HG03175 (cell line): ENCODE measurements around the gene SLC35G6.
"Not testable (repeated sequence)": the region's sequence is repeated elsewhere in the genome, so short reads cannot be mapped to it uniquely, and the experiment has no call there.

Experiments used
- ATAC-seq: cut with Tn5 transposase; IDR thresholded peaks from one replicate; pipeline ENCODE4 v1.9.1; 2021; ENCODE audit warnings: mild to moderate bottlenecking, moderate library complexity; ENCODE audit not compliant: unreplicated experiment

The SLC35G6 gene

DNA sequence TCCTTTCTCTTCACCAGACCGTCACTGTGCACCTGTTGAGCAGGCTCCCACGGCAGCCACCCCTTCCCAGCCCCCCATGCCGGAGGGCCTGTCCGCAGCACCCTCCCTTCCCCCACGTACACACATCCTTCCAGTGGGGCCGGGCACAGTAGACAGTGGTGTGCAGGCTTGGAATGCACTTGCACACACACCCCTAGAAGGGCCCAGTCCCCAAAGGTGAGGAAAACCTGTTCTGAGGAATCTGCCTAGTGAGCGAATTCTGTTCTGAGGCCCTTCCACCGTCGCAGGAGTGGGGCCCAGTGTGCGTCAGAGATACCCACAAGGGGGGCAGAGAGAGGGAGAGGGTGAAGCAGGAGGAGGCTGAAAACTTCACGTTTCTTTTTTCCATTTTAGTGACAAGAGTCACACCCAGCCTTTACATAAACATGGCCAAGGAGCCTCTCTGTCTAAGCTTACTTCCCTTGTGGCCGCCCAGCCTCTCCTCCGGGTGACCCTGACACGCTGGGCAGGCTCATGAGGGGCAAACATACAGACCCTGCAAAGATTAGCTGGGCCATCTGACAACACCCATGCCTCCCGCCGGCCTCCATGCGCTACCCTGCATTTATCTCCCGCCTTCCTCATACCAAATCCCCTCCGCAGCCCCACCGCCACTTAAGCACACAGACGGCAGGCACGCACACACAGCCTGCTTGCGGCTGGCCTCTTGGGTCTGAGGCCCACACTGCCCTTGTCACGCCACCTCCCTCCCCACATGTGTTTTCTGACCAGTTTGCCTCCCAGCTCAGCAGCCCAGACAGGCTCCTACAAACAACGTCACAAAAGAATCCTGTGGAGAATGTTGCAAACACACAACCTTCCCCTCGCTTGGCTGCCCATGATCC lies 3.6 kb upstream of the SLC35G6 start:
- no peak for ATAC-seq

DNA sequence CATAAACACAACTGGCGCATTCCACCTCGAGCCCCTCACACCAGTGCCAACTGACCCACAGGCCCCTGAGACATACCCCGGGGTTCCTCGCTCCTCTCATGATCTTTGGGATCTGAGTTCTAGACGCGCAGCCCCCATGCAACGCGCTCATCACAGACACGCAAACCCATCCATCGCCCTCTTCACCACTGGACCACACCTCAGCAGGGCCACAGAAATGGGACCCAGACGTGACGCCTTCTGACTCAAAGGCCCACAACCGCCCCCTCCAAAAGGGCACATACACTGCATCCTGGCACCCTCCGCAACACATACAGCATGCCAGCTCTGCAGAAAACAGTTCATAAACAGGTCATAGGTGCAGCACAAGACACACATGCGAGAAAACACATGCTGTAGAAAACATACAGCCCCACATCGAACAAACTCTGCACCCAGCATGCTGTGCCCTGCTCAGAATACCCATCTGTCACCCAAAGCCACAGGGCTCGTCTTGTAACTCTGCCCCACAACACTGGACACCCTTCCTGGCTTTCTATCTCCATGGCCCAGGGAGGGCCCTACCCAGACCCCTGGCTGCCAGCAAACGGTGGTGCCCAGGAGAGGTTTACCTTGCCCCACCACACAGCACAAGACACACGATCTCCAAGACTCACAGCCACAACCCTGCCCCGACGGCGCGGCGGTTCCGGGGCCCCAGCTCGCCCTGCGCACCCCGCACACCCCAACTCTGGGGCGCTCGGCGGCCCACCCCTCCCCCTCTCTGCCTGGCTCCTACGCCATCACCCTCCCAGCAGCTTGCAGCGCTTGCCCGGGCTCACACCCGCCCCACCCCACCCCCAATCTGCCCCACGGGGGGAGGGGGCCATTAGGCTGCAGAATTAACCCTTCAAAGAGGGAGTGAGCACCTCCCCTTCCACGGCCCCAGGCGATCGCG lies 2.7 kb upstream of the SLC35G6 start:
- ATAC-seq = no peak

DNA sequence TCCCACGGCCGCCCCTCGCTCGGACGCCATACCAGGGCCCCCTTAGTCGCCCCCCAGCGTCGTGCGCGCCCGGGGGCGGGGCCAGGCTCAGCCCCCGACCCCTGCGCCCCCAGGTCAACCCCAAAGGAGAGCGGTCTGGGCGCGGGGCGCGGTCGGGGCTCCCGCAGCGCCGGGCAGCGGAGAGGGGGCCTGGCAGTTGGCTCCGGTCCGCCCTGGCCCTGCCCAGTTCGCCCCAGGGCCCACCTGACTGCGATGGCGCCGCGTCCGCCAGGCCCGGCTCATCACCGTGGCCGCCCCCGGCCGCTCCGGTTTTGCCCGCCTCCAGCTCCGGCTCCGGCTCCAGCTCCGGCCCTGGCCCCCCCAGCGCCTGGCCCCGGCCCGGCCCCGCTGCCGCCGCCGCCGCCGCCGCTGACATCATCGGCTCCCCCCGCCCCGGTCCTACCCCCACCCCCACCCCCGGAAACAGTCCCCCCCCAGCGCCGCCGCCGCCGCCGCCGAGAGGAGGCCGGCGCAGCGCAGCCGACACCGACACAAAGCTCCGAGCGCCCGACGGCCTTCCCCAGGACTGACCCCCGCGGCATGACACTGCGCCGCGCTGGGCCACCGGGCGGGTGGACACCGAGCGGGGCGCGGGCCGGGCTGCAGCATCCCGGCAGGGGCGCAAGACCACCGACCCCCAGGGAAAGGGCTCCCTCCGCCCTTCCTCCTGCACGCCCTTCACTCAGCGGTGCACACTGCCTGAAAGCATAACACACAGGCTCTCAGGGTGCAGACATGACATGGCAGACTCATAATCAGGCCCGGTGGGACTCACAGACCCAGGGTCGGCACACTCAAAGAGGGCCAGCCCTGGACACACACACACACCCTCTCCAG lies 1.8 kb upstream of the SLC35G6 start, which contains the start of gene ZBTB4:
Gene ZBTB4 (minus strand): TSS at position 419 of the 876 bp plus-strand sequence. CDS start 12,830 bp downstream, outside the sequence.
- no peak for ATAC-seq

DNA sequence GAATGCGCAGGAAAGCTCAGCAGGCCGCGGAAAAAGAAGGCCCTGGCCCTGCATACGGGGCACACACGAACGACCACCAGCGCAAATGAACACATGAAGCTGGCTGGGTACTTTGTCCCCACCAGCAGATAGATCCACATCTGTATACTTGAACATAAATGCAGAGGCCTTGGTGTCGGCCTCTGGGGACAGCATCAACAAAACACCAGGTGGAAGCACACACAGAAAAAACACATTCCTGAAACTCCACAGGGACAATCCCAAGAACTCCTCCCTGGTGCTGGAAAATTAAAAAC lies 1.2 kb upstream of the SLC35G6 start:
- ATAC-seq = no peak

DNA sequence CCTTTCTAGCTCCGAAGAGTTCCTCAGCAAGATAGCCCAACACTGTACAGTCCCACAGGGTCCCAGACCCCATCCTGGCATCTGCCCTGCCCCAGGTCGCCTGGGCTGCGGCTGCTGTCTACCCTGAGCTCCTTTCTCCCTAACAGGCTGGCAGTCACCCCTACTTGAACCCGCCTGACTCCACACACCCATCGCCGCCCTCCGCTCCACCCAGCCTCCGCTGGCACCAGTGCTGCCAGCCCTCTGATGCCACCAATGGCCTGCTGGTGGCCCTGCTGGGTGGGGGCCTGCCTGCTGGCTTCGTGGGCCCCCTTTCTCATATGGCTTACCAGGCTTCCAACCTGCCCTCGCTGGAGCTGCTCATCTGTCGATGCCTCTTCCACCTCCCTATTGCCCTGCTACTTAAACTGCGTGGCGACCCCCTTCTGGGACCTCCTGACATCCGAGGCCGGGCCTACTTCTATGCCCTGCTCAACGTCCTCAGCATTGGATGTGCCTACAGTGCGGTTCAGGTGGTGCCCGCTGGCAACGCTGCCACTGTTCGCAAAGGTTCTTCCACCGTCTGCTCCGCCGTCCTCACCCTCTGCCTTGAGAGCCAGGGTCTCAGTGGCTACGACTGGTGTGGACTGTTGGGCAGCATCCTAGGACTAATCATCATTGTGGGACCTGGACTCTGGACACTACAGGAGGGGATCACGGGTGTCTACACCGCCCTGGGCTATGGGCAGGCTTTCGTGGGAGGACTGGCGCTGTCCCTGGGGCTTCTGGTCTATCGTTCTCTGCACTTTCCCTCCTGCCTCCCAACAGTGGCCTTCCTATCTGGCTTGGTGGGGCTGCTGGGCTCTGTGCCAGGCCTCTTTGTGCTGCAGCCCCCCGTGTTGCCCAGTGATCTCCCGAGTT lies 846 bp downstream of the SLC35G6 start:
- not testable (repeated sequence) for ATAC-seq

DNA sequence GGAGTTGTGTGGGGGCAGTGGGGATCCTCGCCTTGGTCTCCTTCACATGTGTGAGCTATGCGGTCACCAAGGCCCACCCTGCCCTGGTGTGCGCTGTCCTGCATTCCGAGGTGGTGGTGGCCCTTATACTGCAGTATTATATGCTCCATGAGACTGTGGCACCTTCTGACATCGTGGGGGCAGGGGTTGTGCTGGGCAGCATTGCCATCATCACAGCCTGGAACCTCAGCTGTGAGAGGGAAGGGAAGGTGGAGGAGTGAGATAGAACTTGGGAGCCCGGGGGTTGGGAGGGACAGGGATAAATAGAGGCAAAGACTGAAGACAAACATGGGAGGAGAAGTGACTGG lies 1.5 kb downstream of the SLC35G6 start:
- ATAC-seq = not testable (repeated sequence)

DNA sequence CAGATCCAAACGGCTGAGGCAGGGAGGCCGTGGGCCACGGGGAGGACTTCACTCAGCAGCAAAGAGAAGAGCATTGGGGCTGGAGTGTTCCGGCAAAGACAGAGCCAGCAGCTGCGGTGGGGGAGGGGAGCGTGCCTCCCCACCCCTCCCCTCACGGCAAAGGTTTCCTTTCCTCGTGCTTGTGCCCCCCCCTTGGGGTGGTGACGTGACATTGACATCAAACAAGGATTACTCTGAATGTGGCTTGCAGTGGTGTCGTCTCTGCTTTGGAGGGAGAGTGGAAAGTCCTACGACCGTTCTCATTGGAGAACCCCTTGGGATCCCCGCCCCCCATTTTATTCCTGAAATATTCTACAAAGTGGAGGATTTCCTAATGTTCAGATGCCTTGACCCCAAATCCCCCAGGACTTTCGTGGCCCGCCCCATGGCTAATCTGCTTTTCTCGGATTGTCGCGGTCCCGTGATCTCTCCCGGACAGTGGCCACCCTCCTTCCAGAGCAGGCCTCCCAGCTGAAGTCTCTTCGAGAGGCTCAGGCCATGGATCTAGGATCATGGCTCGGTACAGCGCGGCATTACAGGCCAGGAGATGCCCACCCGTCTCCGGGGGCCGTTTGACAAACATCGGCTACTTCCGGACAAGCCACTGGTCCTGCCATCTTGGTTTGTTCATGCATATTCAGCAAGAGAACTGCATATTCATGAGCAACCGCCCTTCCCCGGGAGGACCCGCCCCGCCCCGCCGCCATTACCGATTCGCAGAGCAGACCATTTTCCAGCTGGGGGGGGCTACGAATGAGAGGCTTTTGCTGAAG lies 2.2 kb downstream of the SLC35G6 start:
- peak; percentile 33 for ATAC-seq

DNA sequence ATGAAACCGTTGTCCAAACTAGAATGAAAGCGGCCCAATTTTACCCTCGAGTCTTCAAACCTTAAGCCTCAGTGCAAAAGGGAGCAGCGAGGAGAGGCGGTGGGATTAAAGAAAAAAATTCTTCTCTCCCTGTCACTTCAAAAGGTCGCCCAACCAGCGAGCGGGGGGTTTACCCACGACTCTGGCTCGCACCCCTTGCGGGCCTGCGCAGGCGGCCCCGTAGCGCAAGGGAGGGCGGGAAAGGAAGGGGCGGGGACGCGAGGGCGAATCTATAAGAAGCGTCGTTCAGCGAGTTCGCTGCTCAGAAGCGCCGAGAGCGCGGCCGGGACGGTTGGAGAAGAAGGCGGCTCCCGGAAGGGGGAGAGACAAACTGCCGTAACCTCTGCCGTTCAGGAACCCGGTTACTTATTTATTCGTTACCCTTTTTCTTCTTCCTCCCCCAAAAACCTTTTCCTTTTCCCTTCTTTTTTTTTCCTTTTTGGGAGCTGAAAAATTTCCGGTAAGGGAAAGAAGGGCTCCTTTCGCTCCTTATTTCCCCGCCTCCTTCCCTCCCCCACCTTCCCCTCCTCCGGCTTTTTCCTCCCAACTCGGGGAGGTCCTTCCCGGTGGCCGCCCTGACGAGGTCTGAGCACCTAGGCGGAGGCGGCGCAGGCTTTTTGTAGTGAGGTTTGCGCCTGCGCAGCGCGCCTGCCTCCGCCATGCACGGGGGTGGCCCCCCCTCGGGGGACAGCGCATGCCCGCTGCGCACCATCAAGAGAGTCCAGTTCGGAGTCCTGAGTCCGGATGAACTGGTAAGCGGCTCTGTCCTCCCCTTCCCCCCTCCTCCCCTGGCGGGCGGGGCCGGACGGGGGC lies 3.0 kb downstream of the SLC35G6 start, which contains the start of gene POLR2A:
Gene POLR2A (plus strand): TSS at position 300 of the 852 bp plus-strand sequence.
- peak; percentile 59 for ATAC-seq

DNA sequence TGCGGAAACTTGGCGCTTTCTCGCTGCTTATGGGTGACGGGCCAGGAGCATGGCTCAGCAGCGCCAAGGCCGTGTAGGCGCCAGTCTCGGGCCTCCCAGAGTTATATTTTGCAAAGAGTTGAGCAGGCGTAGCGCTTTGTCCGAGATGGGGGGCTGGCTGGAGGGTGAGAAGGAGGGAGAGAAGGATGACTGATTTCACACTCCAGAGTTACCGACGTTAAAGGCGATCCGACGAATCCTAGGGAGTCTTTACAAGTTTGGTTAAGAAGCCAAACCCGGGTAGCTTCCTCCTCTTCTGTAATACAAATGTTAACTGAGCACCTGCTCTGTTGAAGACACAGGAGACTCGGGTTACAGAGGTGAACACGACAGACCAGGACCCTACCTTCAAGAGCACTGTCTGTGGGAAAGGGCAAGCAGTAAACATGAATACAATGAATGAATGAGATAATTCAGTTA lies 3.7 kb downstream of the SLC35G6 start:
- ATAC-seq = peak; percentile 8

DNA sequence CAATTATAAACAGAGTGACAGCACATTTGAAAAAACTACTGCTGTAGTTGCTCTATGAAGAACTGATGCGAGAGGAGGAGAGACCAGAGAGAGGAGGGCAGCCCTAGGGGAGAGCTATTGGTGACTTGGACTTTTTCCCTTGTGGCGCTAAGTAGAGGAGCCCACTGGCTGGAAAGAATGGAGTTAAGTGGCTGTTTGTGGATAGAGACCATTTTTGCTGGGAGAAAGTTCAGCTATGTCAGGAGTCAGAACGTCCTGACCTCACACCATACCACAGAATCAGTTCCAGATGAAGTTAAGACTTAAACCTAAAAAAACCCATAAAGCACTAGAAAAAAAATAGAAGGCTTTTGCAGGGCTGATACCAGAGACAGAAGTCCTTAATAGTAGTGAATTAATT lies 4.9 kb downstream of the SLC35G6 start:
- ATAC-seq = no peak

DNA sequence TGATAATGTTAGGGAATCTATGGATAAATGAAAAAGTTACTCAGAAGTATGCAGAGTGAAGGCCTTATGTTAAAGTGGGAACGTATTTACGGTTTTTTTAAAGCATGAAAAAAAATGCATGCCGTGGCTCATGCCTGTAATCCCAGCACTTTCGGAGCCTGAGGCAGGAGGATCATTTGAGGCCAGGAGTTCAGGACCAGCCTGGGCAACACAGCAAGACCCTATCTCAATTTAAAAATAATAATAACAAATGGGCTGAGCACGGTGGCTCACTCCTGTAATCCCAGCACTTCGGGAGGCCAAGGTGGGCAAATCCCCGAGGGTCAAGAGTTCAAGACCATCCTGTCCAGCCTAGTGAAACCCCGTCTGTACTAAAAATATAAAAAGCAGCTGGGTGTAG lies 8.9 kb downstream of the SLC35G6 start:
- ATAC-seq = no peak

DNA sequence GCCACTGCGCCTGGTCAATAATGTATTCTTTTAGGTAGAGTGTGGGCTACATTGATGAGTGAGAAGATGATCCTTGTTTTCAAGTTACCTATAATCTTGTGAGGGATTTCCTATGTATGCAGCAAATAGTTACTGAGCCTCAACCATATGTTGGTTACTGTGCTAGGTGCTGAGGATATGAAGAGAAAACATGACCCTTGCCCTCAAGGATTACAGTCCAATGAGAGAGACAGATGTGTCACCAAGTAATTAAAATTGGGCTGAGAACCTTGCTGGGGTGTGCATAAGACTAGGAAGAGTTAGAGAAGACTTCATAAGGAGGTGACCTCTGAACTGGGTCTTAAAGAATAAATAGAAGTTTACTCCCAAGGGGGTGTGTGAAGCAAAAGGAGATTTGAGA lies 10.3 kb downstream of the SLC35G6 start:
- ATAC-seq = no peak

DNA sequence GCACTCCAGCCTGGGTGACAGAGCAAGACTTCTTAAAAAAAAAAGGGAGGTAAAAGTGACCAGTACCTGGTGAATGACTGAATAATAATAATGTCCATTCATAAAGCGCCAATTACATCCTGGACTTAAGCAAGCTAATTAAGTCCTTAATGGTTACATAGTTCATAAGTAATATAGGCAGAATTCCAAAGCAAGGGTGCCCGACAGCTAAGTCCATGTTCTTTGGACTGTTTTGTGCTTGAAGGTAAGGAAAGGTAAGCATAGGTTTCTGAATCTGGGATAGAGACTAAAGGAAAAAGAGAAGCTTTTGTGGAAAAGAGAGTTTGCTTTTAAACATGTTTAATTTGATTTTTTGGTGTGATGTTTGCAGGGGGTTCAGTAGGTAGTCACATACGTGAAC lies 12.7 kb downstream of the SLC35G6 start:
- ATAC-seq = no peak

DNA sequence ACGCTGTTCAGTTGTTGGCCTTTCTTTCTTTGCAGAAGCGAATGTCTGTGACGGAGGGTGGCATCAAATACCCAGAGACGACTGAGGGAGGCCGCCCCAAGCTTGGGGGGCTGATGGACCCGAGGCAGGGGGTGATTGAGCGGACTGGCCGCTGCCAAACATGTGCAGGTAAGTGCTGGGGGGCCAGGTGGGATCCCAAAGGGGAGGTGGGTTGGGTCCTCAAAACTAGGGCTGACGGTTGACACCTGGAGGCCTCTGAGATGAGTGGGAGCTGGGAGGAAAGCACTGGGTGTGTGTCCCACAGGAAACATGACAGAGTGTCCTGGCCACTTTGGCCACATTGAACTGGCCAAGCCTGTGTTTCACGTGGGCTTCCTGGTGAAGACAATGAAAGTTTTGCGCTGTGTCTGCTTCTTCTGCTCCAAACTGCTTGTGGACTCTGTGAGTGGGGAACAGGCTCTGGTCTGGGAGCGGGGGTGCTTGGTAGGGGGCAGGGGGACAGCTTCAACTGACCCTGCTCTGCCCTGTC lies 14.7 kb downstream of the SLC35G6 start:
- no peak for ATAC-seq

DNA sequence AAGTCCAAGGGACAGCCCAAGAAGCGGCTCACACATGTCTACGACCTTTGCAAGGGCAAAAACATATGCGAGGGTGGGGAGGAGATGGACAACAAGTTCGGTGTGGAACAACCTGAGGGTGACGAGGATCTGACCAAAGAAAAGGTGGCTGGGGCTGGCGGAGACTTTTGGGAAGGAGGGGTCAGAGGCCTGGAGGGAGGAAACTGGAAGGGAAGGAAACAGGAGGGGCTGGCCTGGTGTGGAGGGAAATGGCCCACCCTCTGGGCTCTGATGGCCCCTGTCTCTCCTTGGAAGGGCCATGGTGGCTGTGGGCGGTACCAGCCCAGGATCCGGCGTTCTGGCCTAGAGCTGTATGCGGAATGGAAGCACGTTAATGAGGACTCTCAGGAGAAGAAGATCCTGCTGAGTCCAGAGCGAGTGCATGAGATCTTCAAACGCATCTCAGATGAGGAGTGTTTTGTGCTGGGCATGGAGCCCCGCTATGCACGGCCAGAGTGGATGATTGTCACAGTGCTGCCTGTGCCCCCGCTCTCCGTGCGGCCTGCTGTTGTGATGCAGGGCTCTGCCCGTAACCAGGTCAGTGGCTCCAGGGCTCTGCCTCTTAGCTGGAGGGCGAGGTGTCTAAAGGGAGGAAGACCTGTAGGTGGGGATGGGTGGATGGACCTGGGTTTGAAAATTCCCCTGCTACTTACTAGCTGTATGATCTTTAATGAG lies 15.4 kb downstream of the SLC35G6 start:
- ATAC-seq = no peak

DNA sequence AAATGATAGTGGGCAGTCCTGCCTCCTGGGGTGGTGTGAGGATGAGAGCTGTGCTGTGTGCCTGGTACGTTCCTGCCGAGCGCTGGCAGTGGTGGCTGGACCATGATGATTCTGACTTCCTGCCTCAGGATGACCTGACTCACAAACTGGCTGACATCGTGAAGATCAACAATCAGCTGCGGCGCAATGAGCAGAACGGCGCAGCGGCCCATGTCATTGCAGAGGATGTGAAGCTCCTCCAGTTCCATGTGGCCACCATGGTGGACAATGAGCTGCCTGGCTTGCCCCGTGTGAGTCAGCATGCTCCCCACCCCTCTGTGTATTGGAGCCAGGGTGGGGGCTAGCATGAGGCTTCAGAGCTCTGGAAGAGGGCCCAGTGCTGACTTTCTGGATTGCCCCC lies 16.0 kb downstream of the SLC35G6 start:
- no peak for ATAC-seq

DNA sequence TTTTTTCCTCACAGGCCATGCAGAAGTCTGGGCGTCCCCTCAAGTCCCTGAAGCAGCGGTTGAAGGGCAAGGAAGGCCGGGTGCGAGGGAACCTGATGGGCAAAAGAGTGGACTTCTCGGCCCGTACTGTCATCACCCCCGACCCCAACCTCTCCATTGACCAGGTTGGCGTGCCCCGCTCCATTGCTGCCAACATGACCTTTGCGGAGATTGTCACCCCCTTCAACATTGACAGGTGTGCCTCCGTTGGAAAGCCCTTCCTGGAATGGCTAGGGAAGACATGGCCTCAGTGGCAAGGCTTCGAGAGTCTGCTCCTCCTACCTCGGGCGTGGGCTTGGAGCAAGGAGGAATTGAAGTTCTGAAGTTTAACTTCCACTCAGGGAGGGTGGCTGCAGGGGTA lies 16.4 kb downstream of the SLC35G6 start:
- no peak for ATAC-seq
